ENCODE results near the gene ZNF195.
"Not testable (repeated sequence)": the region's sequence is repeated elsewhere in the genome, so short reads cannot be mapped to it uniquely, and the experiment has no call there.

ZNF195 gene

DNA sequence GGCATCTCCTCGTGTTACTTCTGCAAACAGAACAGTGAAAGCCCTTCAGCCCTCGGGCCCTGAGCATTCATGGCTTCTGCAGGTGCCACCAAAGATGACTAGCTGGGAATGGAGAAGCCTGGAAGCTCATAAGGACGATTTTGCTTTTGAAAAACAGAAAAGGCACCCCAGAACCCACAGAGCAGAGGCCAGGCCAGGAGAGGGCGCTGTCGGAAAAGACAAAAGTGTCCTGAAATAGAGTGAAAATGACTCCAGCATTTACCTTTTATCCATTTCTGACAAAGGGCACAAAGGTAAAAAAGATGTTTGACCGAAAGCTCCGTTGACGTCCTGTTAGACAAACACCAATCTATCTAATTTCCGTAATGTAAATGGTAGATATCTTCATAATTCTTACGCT lies 37.6 kb downstream of the ZNF195 start:
- TF ChIP-seq, protein P1, sequence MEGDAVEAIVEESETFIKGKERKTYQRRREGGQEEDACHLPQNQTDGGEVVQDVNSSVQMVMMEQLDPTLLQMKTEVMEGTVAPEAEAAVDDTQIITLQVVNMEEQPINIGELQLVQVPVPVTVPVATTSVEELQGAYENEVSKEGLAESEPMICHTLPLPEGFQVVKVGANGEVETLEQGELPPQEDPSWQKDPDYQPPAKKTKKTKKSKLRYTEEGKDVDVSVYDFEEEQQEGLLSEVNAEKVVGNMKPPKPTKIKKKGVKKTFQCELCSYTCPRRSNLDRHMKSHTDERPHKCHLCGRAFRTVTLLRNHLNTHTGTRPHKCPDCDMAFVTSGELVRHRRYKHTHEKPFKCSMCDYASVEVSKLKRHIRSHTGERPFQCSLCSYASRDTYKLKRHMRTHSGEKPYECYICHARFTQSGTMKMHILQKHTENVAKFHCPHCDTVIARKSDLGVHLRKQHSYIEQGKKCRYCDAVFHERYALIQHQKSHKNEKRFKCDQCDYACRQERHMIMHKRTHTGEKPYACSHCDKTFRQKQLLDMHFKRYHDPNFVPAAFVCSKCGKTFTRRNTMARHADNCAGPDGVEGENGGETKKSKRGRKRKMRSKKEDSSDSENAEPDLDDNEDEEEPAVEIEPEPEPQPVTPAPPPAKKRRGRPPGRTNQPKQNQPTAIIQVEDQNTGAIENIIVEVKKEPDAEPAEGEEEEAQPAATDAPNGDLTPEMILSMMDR (IDR thresholded peaks at IDR 0.05; ENCODE audit: low read depth, low read length, missing control alignments), result peak; percentile 35
- in situ Hi-C loops (cut with HindIII; ENCODE audit: low sequenced_read_pairs), result no loop called here
- DNase-seq (ENCODE audit: low read depth), result no peak
- H3K4me3 ChIP-seq (ENCODE audit: low read depth, low read length), result no peak overlapping the region

DNA sequence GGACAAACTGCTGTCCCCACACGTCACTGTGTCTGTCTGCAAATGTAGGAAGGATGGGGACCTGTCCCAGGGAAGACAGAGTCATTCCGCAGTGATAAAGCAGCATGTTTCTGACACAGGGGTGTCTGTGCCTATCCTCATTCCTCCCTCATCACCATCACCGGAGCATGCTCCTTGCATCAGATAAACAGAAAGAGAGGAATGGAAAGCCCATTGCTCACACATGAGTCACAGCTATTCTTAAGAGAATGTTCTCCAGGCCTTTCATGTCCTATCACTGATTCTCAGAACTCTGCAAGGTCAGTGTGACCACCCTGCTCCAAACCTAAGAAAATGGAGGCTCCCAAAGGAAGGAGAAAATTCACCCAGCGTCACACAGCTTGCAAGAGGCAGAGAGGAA lies 38.9 kb downstream of the ZNF195 start:
- in situ Hi-C loops (cut with HindIII; ENCODE audit: low sequenced_read_pairs), result no loop called here
- DNase-seq (ENCODE audit: low read depth), result no peak
- TF ChIP-seq, protein P1 (IDR thresholded peaks at IDR 0.05; ENCODE audit: low read depth, low read length, missing control alignments), result no peak
- H3K4me3 ChIP-seq (ENCODE audit: low read depth, low read length), result no peak overlapping the region

DNA sequence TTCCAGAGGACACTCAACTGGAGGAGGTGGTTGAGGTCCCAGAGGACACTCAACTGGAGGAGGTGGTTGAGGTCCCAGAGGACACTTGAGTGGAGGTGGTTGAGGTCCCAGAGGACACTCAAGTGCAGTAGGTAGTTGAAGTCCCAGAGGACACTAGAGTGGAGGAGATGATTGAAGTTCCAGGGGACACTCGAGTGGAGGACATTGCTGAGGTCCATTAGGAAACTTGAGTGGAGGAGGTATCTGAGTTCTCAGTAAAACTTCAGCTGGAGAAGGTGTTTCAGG lies 39.7 kb downstream of the ZNF195 start:
- no peak overlapping the region for H3K4me3 ChIP-seq (ENCODE audit: low read depth, low read length)
- DNase-seq (ENCODE audit: low read depth), result no peak
- TF ChIP-seq, protein P1 (IDR thresholded peaks at IDR 0.05; ENCODE audit: low read depth, low read length, missing control alignments), result no peak
- in situ Hi-C loops (cut with HindIII; ENCODE audit: low sequenced_read_pairs), result no loop called here

DNA sequence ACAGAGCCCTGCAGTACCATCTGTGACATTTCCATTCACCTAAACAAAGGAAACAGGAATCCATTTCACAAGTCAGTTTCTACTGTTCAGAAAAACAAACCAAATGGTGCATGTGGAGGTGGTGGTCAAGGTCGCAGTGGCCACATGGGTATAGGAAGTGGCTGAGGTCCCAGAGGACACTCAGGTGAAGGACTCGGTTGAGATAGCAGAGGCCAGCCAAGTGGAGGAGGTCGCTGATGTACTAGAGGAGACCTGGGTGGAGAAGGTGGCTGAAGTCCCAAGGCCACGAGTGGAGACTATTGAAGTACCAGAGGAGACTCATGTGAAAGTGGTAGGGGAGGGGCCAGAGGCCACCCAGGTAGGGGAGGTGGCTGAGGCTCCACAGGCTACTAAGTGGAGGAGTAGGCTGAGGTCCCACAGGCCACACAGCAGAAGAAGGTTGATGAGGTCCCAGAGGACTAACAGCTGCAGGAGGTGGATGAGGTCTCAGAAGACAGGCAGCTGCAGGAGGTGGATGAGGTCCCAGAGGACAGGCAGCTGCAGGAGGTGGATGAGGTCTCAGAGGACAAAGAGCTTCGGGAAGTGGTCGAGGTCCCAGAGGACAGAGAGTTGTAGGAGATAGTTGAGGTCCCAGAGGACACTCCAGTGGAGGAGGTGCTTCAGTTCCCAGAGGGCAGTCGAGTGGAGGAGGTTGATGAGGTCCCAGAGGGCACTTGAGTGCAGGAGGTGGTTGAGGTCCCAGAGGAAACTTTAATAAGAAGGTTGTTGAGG lies 40.2 kb downstream of the ZNF195 start:
- no peak for DNase-seq (ENCODE audit: low read depth)
- in situ Hi-C loops (cut with HindIII; ENCODE audit: low sequenced_read_pairs), result no loop called here
- TF ChIP-seq, protein P1 (IDR thresholded peaks at IDR 0.05; ENCODE audit: low read depth, low read length, missing control alignments), result no peak

DNA sequence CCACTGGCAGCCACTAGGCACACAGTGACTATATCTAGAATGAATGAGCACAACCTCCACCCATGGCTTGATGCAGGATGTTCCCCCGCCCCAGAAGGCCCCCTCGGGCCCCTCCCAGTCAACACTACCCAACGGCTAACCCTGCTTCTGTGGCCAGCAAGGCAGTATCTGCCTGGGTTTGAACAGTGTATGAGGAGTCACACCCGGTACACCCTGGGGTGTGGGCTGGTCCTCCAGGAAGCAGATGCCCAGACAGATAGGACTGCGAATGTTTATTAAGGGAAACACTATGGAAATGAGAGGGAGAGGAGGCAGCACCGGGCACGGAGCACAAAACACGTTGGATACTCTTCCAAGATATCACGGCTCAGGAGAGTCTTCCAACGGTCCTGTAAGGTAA lies 42.5 kb downstream of the ZNF195 start:
- DNase-seq (ENCODE audit: low read depth); in situ Hi-C loops (cut with HindIII; ENCODE audit: low sequenced_read_pairs); H3K4me3 ChIP-seq (ENCODE audit: low read depth, low read length): not testable (repeated sequence)

More for the DNA sequence above, 40.2 kb downstream of the ZNF195 start:
- H3K4me3 ChIP-seq (ENCODE audit: low read depth, low read length), result no peak overlapping the region

DNA sequence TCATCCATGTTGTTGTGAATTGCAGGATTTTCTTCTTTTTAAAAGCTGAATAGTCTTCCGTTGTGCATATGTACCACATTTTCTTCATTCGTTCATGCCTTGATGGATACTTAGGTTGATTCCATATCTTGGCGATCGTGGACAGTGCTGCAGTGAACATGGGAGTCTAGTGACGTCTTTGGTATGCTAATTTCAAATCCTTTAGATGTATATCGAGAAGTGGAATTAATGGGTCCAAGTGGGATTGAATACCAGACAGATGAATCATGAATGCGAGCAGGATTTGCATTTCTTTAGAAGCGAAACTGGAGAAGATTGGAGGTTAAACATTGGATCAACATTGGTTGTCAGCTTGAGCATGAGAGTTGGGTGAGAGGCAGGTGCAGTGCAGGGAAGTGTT lies 45.8 kb downstream of the ZNF195 start:
- in situ Hi-C loops (cut with HindIII; ENCODE audit: low sequenced_read_pairs); H3K4me3 ChIP-seq (ENCODE audit: low read depth, low read length); DNase-seq (ENCODE audit: low read depth): not testable (repeated sequence)

DNA sequence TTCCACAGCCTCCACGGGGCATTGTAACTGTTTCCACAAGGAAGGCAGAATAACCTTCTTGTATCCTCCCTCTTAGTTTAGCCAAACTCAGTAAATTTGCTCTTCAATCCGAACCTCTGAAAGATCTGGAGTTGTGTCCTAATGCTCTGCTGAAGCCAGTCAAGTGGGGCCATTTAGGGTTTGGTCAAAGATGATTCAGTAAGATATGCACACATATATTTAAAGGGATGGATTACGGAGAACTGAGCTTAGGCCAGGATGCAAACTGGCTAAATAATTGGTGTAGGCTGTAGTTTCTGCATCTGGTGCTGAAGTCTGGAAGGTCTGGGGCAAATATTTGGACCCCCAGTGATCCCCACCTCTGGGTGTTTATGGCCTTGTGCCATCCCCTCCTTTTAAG lies 47.9 kb downstream of the ZNF195 start:
- DNase-seq (ENCODE audit: low read depth); in situ Hi-C loops (cut with HindIII; ENCODE audit: low sequenced_read_pairs); H3K4me3 ChIP-seq (ENCODE audit: low read depth, low read length): not testable (repeated sequence)

DNA sequence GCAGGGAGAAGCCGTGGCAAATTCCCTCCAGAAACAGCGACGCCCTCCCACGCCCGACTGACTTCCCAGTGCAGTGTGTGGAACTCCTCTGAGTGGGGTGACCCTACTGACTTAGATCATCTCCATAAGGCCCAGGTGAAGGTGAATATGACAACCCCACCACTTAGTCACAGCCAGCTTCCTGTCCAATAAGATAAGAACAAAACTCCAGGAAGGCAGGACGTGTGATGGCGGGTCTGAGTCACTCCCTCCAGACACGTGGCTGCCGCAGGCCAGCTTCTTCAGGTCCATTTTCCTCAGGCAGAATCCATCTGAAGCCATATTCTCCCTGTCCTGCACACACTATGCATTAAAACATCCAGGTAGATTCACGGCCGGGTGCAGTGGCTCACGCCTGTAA lies 48.9 kb downstream of the ZNF195 start:
- DNase-seq (ENCODE audit: low read depth); H3K4me3 ChIP-seq (ENCODE audit: low read depth, low read length); in situ Hi-C loops (cut with HindIII; ENCODE audit: low sequenced_read_pairs): not testable (repeated sequence)

DNA sequence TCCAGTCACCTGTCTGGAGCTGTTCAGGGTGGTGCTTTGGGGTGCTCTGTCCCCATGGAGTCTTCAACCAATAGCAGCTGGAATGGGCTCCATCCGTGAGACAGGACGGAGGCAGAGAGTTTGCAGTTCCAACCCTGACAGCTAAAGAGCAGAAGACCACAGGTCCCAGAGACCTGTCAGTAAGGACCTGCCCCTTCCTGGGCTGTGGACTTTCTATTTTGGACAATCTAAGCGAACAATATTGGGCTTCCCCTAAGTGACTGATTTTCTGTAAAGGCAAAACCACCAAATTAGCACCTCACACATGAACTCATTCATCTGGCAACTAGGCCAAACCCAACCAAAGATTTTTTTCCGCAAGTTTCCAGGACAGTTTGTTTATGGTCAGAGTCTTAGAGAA lies 50.4 kb downstream of the ZNF195 start:
- DNase-seq (ENCODE audit: low read depth); H3K4me3 ChIP-seq (ENCODE audit: low read depth, low read length); in situ Hi-C loops (cut with HindIII; ENCODE audit: low sequenced_read_pairs): not testable (repeated sequence)

DNA sequence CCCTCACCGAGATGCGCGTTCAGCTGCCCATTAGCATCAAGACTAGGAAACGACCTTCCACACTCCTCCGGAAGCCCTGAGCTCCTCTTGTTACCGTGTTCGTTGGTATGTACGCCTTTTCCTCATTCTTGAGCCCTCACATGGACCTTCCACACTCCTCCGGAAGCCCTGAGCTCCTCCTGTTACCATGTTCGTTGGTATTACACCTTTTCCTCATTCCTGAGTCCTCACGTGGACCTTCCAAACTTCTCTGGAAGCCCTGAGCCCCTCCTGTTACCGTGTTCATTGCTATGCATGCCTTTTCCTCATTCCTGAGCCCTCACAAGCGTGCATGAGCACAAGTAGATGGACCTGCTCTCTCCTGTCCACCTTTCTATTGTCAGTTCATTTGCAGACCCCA lies 52.5 kb downstream of the ZNF195 start:
- H3K4me3 ChIP-seq (ENCODE audit: low read depth, low read length); DNase-seq (ENCODE audit: low read depth); in situ Hi-C loops (cut with HindIII; ENCODE audit: low sequenced_read_pairs): not testable (repeated sequence)

DNA sequence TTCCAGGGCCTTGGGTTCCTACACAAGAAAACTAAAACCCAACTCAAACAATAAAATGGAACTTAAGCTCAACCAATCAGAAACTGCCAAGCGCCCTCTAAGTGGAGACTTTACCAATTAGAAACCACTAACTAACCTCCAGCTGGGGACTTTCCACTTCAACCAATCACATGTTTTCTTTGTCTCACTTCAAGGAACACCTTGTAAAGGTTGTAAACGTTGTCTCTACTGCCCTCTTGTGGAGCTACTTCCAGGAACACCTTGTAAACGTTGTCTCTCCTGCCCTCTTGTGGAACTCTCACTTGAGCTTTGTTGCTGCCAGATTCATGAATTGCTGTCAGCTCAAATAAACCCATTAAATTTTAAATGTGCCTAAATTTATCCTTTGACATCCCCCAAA lies 54.2 kb downstream of the ZNF195 start:
- in situ Hi-C loops (cut with HindIII; ENCODE audit: low sequenced_read_pairs); H3K4me3 ChIP-seq (ENCODE audit: low read depth, low read length); DNase-seq (ENCODE audit: low read depth): not testable (repeated sequence)

Data from astrocyte of the cerebellum (primary cell).